Measurements from ENCODE around the gene ZNF500.
A peak's percentile ranks its signal among the peaks of the same experiment; 100 is the strongest.

ZNF500 gene

DNA sequence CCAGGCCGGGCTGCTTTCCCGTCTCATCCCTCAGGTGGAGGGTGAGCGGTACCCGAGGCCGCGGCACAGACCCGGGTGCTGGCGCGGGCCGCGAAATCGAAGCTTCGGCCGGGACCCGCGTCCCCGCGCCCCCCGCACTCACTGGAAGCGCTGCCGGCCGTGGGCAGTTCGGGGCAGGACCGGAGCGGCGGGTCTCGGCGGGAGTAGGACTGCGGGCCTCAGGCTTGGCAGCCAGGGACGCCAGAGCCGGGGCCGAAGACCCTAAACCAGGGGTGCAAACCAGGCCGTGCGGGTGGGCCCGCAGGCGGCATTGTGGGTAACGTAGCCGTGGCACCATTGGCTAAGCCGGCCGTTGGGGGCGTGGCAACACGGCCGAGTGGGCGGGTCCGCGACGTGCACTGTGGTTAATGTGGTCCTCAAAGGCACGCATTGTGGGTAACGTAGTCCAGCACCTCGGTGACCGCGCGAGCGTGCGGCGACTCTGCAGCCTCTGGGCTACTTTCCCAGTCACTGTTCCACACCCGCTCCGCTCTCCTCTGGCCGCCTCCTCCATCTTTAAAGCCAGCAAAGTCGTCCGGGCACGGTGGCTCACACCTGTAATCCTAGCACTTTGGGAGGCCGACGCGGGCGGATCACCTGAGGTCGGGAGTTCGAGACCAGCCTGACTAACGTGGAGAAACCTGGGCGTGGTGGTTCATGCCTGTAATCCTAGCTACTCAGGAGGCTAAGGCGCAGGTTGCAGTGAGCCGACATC lies at the start of gene ZNF500:
ZNF500 (minus strand) TSS at position 288 of the 754 bp plus-strand sequence. CDS start 1,184 bp downstream, outside the sequence.
- peak; percentile 99 to 100 for DNase-seq

DNA sequence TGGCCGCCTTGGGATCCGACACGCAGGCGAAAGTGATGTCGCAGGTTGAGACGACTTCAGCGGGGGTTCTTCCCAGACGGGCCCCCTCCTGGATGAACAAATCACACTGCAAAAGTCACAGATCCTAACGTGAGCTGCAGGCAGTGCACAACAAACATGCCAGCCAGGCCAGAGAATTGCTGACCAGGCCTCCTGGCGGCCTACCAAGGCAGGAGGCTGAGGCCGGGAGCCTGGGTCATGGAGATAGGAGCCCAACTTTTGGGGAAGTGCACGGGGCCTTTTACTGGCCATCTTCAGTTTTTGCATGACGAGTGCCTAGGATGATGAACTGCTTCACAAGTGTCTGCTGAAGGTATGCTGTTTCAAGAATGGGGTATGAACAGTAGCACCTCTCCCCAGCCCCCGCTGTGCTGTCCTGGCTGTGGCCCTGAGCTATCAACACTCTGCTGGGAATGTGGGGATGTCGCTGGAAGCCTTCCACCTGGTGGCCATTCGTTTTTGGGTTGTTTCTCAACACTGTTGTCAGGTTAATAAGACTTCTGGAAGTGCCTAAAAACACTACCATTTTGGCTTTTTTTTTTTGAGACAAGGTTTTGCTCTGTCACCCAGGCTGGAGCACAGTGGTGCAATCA lies 47.7 kb upstream of the ZNF500 start:
- DNase-seq: no peak

DNA sequence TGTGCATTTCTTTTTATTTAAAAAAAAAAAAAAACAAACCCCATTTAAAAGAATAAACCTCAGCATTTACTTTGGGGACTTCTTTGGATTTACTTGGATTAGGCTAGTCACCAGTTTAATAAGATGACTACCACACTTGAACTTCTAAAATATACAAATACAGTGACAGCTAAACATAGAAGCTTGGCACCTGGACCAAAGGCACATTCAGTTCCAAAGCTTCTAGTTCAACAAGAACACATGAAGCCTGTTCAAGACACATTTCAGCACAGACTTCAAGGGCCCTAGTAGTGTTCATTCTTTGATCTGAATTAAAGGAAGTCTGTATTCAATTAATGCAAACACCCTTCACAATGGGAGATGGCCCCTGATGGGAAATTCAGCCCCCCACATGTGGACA lies 47.1 kb upstream of the ZNF500 start:
- DNase-seq: no peak

DNA sequence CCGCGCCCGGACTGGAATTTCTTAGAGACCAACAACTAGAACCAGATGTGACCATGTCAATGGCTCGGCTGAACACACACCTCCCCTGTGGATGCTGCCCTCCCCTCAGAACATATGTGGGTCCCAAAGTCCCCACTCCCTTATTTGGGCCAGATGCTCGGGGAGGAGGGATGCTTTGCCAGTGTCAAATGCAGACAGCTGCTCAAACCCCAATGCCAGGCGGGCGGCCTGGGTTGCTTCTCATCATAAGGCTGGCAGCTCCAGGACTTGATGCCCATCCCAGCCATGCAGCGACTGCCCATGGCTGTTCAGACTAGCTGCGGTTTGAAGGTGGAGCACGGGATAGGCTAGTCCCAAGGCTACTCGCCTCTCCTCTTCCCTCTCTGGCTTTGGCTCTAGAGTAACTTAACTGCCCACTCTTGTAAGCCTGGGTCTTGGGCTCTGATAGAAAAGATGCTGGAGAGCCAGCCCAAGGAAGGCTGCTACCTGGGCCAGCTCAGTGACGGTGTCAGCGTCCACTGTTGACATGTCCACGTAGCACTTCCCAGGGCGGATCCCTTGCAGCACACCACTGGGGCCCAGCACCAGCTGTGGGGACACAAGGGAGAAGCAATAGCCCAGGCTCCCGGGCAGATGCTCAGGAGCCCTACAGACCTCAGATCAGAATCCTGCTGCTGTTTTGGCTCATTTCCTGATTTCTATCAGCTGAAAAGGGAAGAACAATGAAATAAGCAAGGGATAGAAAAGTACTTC lies 46.5 kb upstream of the ZNF500 start:
- no peak for DNase-seq

DNA sequence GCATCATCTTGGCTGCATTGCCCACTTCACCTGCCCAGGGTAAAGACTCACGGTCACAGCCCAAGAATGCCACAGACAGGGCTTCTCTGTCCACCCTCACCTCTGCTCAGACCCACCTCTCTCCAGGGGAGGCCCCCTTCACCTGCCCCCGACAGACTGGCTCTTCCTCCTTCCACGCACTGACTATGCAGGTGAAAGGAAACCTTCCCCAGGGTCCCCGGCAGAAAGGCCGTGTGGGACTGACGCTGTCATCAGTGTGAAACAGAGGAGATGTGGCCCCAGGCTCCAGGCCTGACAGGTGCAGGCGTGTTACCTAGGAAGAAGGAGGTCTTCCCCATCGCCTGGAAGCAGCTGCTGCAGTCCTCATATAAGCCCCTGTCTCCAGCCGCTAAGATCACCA lies 44.8 kb upstream of the ZNF500 start:
- DNase-seq: no peak

DNA sequence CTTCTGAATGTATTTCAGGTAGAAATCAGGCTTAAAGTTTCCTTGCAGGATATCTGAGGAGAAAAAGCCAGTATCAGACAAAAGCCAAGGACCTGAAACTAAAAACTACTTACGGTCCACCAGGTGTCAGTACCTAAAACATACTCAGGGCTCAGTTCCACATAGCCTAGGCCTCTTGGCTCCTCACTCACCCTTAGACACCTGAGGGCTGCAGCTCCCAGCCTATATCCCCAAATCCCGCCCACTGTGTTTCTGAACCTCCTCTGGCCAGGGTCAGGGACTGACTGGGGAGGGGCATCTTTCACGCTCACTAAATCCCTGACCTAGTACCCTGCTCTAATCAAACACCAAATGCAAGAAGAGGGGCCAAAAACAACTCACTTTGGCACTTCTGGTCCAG lies 44.3 kb upstream of the ZNF500 start:
- no peak for DNase-seq

DNA sequence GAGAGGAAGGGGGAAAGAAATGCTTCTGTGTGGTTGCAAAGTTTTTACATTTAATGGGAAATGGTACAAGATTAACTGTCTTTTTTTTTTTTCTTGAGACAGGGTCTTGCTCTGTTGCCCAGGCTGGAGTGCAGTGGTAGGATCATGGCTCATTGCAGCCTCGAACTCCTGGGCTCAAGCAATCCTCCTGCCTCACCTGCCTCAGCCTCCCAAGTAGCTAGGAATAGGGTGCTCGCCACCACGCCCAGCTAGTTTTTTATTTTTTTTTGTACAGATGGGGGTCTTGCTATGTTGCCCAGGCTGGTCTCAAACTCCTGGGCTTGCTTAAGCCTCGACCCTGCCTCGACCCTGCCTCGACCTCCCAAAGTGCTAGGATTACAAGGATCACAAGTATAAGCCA lies 39.3 kb upstream of the ZNF500 start:
- no peak for DNase-seq

DNA sequence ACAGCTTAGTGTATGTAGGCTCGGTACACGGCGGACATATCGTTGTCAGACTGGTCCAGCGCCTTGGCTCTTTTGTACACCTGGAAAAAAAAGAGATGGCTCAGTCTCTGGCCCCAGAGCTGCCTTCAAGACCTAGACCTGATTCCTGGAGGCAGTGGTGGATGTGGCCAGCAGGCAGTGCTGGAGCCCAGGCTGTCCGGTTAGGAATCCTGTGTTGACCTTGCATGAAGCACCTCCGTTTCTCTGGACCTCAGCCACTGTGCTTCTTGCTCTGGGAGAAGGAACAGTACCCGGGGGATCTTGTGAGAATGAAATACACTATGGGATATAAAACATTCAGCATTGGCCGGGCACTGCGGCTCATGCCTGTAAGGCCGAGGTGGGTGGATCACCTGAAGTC lies 38.3 kb upstream of the ZNF500 start:
- no peak for DNase-seq

DNA sequence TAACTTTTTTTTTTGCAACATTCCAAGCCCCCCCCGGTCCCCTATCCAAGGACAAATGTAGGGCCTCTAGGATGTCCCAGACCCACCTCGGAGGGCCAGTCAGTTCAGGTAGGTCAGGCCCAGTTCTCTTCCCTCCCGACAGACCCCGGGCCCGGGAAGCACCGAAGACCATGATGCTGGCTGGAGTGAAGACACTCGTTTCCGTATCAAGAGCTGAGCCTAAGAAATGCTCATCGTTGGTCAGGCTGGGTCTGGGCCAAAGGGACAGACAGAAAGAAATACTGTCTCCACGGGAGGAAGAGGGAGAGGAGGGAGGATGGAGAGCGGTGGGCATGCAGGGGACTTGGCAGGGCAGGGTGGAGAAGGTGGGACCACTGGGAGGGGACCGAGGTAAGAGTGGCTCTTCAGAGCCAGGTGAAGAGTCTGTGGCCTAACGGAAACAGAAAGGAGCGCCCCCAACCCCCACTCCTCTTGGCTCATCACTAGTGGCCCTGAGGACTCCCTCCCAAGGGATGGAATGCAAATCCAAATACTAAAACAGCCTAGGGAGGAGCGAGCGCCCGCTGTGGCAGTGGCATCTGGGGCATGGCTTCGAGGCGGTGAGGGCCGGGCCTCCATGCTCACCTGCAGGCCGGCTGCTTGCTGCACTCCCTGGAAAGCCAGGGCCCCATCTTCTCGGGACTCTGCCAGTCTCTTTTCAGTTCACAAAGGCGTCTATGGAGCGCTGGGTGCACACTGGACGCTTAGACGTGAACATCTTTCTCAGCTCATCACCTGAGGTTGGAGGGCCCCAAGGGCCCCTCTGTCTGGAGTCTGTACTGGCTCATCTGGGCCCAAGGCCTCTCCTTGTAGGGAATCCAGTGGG lies 37.2 kb upstream of the ZNF500 start:
- no peak for DNase-seq

DNA sequence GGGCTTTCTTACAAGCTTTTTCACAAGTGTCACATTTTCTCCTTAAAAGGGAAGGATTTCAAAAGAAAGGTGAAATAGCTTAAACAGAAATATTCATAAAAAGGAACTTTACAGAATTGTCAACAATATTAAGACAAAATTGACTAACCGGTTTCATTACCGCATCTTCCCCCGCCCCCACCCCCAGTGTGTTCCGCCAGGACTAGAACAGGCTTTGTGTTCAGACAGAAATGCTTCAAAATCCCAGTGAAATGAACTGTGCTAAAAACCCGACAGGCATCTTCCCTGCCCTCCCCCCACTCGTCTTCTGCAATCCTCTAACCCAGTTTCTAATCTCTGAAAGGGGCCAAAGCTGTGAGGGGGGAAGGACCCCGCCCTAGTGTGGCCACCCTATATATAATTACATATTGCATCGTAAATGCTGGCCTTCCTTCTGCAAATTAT lies 36.5 kb upstream of the ZNF500 start:
- DNase-seq: no peak

DNA sequence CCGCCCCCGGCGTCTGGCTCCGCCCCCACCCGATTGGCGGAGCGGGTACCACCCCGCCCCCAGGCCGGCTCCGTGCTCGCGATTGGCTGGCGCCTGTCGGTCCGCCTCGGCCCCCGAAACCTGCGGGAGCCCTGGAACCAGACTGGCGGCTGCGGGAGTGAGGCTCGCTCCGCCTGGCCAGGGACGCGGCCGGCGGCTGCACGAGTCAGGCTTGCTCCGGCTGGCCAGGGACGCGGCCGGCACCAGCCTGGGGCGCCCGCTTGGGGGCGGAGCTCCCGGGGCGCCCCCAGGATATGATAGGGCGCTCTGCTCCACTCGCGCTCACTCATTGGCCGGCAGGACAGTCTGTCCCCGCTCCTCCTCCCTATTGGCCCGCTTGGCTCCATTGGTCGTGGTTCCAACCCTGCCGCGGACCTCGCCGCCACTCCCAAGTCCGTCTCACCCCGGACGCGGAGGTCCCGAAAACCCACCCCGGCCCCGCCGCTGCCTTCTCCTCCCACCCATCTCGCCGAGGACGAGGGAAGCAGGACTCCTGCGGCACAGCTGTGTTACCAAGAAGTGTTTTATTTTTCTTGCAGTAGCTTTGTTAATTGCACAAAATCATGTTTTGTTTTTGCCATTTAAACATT lies 35.8 kb upstream of the ZNF500 start:
- DNase-seq: peak; percentile 92 to 95

DNA sequence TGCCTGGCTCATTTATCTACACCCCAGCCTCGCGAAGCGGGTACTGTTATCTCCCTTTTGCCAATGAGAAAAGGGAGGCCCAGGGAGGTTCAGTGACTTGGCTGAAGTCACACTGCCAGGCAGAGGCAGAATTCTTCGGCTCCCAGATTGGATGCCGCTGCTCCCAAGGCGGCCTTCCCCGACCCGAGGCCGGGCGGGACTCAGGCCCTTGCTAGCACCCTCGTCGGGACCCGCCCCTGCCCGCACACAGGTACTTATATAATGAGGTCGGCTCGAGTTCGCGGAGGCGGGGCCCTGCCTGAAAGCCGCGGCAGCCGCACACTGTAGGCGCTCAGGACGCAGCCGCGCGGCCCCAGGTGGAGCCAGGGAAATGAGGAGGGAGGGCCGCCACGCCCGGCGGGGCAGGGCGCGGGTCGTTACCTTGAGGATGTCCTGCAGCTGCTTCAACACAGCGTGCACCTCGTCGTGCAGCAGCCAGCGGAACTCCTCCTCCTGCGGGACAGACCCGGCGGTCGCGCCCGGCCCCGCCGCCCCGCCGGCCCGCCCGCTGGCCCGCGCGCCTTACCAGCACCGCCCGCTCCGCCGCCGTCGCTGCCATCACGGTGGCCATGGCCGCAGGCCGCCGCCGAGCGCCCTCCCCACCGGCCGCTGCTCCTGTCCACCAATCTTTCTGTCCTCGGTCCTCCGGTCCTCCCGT lies 35.1 kb upstream of the ZNF500 start, which contains the start of gene ROGDI:
ROGDI (minus strand) TSS at position 672 of the 697 bp plus-strand sequence; CDS start at position 610, 62 bp downstream.
- DNase-seq: peak; percentile 82 to 83

DNA sequence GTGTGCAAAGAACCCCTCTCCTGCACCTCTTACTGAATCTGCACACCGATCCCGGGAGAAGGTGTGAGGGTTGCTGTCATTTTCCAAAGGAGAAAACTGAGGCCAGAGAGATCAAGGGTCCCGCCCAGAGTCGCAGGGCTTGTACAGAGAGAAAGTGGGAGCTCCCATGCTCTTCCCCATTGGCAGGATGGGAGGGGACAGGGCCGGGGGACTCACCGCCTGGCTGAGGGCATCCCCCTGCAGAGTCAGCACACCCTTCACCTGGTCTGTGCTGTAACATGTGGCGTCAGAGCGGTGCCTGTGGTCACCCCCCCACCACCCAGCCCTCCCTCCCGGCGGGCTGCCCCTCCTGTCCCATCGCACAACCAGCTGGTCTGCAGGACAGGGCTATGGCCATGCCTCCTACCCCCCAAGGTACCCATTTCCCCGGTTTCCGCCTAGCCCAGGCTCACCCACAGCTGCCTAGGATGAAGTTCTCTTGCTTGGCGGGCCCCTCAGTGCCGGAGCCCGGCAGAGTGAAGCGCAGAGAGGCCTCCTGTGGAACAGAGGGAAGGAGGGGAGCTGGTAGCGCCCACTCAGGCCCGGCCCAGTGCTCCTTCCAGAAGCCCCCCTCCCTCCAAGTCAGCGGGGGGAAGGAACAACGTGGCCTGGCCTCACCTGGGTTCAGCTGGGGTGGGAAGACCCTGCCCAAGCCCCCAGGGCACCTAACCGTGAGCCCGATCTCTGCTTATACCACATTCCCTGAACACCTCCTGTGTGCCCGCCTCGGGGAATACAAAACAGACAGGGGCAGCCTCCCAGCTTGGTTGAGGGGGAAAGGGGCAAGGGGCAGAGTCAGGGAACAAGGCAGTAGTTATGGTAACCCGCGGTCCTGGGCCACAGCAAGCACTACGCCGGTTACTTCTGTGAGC lies 34.3 kb upstream of the ZNF500 start:
- peak in 1 of 2 experiments; percentile 27 for DNase-seq

DNA sequence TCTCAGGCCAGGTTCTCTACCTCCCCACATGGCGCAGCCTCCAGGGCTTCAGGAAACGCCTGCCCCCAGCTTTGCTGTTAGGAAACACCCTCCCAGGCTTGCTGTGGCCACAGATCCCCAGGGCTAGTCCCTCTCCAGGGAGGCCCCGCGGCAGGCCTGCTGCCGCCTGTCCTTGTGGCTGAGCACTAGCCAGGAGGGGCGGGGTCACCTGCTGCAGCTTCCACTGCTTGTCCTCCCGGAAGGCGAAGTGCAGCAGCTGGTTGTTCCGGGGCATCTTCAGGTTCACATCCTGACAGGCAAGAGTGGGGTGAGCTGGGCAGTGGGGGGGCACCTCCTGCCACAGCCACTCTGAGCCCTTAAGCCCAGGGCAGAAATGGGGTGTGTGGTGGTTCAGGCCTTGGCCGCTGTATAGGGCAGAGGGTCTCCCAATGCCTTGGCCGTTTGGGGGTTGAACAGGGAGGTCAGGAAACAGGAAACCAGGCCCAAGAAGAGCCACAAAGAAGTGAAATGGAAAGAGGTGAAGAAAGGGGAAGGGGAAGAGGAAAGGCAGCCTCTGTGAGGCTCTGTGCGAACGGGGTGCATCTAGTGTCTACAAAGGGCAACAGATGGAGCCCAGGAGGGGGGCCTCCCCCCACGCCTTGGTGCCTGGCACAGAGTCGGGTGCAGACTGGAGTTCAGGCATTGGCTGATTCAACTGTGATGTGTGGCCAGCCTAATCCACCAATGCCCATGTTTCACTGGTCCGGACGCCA lies 33.5 kb upstream of the ZNF500 start:
- DNase-seq: no peak

DNA sequence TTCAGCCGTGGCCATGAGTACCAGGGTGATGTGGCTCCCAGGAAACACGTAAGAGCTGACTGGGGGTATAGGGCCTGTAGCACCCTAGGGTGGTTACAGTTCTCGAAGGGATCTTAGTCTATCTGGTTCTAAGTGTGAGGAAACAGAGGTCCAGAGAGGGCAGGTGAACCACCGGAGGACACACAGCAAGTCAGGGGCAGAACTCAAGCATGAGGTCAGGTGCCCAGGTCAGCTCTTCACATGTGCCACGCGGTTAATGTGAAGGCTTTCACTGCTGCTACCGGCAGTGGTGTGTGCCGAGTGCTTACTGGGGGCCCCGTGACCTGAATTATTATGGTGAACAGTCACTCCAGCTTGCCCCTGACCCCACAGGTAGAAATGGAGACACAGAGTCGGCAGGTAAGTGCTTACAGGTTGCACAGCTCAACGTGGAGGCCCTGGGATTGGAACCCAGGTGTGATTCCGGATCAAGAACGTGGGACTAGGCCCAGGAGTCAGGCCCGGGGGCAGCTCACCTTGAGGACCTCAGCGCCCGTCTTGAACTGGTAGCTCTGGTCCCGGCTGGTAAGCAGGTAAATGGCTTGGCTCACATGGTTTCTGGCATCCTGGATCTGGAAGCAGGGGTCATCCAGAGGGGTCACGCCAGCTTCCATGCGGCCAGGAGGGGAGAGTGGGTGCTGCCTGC lies 32.4 kb upstream of the ZNF500 start:
- no peak for DNase-seq

DNA sequence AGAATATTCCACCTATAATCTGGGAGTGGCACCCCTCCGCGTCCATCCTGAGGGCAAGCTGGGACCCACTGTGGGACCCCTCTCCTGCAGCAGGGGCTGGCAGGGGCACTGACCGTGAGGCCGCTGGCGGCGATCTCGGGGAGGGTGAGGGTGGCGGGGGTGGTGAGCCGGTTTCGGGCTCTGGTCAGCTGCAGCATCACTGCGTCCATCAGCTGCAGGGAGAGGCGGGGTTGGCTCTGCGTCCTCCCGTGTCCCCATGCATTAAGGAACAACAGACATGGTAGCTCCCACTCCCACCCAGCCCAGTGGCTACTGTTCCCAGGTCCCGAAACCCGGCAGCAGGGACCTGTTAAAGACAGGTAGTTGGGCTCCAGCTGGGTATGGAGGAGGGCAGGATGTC lies 31.5 kb upstream of the ZNF500 start:
- no peak for DNase-seq

DNA sequence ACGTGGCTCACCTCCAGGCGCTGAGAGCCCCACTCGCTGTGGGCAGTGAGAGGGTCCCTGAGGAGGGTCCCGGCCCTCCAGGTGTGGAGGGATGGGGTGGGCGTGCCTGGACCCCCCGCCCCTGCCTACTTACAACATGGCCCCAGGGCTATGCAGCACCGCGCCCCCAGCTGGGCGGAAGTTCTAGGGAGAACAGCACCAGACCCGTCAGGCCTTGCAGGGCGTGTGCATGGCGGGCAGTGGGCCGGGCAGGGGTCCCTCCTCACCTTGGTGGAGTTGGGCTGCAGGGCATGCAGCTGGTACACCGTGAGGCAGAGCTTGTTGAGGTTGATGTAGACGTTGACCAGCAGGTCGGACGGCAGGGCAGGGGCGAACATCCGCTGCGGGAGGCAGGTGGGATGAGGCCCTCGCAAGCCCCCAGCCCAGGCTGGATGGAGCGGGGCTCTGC lies 30.9 kb upstream of the ZNF500 start:
- DNase-seq: no peak

DNA sequence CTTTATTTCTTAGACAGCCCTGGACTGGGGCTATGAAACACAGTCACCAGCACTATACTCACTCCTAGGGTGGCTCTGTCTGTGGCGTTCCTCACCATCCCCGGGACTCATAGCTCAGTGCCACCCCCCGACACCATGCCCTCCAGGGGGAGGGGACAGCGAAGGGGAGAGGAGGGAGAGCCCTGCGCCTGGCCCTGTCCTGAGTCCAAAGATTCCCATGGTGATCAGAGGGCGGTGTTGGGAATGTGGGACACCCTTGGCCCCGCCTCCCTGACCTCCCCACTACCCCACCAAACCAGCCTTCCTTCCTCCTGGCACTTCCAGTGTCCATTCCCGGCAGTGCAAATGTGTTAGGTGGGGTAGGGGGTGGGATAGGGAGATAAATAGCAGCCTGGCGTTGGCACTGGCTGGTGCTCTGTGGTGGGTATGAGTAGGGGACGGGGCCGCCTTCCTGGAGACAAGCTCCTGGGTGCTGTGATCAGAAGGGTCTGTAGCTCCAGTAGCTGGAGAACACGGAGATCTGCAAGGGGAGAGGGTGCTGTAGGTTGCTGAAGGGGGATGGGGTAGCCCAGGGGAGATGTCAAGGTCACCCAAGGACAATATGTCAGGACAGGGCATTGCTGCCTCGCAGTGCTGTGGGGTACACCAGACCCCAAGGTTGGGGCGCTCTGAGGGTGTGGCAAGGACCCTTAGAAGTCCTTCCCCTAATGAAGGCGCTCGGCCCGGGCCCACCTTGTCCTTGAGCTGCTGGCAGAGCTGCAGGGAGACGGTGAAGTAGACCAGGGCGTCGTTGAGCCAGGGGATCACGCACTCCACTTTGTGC lies 30.2 kb upstream of the ZNF500 start:
- no peak for DNase-seq

Measured in activated T-cell treated with anti-CD3 and anti-CD28 coated beads, Interleukin-2, amount 50 U/mL, for 48 hours (primary cell).